ENCODE results near the gene RNU5B-1.
A peak's percentile ranks its signal among the peaks of the same experiment; 100 is the strongest.

The RNU5B-1 gene

DNA sequence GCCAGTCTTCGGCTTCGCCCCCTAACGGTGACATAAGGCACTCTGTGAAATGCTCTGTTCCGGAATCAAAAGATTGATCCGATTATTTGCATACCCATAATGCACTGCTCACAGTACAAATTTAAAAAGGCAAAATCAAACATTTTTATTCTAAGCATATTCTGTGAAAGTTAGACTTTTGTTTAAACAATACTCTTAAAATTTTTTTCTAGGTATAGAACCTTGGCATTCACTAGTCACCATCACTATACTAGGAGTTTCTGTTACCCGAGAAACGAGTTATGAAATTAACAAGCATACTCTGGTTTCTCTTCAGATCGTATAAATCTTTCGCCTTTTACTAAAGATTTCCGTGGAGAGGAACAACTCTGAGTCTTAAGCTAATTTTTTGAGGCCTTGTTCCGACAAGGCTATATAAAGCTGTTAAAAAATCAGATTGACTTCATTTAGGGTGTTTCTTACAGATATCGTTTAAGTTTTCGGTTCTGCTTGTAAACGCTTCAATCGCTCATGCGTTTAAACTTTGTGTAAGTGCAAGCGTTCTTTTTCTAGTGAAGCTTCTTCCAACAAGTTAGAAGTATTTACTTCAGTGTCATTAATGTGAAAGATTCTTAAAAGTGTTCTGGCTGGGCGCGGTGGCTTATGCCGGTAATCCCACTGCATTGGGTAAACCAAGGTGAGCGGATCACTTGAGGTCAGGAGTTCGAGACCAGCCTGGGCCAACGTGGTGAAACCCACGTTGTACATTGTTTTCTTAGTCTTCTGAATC, at the start of gene RNU5B-1:
Gene RNU5B-1, plus strand, starts transcription at position 297 of the 769 bp plus-strand sequence.
- peak; percentile 69 to 76 for DNase-seq

DNA sequence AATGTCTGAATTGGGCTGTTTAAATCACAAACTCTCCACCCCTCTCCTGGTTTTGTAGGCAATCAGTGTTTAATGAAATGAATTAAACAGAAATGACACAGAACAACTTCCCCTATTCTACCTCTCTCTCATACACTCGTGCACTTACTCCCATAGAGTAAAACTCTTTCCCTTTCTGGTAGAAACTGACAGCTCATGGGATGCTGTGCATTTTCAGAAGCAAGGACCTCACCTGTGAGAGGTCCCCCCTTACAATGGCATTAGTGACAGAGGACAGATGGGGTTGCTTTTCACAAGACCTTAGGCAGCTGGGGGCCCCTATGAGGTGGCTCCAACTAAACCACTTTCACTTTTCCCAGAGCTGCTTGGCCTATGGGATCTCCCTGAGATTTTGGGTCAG, 49.7 kb upstream of the RNU5B-1 start:
- DNase-seq: no peak

DNA sequence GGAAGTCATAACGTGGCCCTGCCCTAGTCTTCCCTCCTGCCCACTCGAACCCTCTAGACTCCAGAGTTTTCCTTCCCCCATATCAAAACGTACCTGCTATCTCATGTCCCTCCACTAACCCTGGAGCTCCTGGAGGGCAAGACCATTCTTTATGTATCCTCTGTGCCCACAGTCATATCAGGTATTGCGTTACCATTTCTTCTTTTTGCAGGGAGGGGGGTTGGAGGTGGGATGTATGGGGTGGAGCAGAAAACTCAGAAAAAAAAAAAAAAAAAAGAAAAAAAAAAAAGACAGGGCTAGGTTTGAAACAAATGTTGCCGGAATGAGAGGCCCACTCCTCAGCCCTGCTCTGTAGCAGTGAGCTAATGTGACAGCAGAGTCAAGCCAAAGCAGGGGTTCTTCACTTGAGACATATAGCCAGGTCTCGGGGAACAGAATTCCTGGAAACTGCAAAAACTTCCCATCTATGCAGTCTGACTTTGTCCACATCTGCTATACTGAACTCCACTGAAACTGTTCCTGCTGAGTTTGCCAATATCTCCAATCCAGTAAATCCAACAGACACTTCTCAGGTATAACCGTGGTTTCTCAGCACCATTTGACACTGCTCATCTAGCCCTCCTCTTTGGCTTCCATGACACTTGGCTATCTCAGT, 48.9 kb upstream of the RNU5B-1 start:
- no peak for DNase-seq

DNA sequence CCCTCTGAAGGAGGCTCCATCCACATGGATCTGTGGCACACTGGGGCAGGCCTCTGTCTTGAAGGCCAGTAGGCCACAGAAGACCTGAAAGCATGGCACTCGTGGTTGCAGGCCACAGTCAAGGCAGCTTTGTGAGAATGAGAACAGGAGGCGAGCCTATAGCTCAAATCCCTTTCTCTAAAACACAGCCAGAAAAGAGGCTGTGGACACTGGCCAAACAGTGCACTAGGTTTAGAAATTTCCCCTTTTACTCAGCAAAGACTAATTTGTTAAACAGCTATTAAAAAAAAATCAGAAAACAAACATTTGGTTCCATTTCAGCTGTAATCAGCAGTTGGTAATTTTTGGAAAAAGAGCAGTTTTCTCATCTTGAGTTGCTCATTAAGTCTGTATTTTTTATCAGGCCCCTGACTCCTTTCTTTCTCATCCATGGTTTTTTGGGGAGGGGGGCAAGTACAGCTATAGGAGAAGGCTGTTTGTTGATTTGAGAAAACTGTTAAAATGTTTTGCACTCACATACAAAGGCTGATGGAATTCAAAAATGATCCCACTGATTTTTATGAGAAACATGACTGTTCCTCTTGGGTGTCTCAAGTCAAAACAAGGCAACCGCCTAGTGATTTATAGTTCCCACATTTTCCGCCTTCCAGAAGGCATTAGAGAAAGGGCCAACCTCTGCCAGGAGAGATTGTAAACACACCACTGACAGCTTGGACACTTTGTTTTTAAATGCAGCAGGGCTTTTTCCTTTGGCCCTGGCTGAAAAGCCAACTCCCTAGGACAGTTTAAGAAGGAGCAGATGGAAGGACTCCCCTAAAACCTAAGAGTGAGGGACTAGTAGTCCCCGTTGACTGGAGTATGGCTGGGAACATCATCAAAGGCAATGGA, 45.9 kb upstream of the RNU5B-1 start:
- DNase-seq: no peak

DNA sequence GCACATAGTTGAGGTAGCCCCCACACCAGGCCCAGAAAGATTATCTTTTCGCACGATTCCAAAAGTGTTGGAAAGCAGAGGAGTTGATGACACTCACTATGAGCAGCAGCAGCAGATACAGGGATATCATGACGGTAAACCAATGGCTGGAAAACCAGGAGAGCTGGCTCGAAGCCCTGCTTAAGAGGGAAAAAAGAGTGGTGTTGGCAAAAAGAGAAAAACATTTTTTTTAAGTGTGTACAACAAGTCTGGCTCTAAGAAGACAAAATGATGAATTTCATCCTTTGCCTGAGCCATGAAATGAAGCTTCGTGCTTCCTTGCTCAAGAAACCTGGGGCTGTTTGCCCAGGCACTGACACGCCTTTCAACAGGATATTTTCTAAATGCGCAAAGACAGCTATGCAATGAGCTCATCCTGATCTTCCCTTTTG, 45.1 kb upstream of the RNU5B-1 start:
- DNase-seq: no peak

DNA sequence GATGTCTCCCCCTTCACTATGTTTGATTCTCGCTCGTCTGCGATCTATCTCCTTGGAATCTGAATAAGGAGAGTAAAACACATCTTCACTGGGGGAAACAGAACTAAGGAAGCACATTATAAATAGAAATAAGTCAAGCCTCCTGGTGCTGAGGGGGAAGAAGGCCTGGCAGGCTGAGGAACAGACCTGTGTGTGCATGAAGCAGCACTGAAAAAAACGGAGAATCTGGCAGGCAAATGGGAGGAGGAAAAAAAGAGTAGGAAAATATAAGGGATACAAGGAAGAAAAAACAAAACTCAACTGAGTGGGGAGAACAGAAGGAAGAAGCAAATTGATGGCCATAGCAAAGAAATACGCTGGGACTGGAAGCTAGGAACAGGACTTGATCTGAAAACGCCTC, 43.5 kb upstream of the RNU5B-1 start:
- DNase-seq: no peak

DNA sequence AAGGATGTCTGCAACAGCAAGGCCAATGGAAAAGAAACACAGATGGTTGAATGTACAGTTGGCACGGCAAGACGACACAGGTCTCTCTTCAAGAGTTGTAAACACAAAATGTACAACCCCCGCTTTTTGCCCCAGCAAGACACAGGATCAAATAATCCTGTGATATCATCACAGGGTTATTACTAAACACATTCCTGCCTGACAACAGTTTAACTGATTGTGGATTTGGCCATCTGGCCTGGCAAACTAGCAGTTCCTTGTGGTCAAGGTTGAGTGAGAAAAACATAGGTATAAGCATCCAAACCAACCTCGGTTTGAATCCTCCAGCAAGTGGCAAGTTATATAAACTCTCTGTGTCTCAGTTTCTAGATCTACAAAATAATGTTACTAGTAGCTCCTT, 41.2 kb upstream of the RNU5B-1 start:
- no peak for DNase-seq

DNA sequence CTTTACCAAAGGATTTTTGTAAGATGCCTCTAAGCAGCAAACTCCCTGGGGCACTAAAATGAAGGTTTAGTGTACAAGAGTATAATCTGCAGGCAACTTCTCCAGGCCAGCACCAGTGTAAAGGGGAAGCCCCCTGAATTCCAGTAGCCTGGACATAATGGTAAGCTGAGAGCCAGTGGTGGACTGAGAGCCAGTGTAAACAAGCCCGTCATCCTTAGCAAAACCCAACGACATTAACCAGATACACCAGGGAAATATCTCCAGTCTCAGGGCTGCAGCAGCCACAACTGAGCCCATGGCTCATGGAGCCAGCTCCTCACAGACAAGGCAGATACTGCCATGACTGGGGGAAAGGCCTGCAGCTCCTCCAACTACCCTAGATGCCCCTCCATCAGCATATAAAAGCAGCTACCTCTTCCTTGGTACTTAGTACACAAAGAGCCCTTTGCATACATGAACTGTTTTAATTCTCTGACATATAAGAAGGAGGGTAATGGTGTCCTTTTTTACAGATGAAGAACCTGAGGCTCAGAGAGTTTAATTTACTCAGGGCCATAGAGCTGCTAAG, 39.5 kb upstream of the RNU5B-1 start:
- DNase-seq: no peak

DNA sequence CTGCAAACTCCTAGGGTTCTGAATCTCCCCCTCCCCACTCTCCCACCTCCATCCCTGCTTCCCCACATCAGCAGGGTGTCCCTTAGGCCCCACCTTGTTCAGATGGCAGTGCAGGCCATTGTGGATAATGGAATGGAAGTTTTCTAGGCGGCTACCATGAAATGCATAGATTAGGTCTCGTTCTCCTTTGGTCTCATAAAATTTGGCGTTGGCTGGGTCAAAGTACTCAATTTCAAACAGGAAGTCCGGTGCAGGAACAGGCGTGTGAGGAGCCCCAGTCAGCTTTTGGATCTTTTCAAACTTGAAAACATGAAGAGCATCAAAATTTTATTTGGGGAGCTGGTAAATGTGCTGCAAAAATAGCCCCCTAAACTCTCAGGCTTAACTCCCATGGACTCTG, 38.0 kb upstream of the RNU5B-1 start:
- DNase-seq: no peak

DNA sequence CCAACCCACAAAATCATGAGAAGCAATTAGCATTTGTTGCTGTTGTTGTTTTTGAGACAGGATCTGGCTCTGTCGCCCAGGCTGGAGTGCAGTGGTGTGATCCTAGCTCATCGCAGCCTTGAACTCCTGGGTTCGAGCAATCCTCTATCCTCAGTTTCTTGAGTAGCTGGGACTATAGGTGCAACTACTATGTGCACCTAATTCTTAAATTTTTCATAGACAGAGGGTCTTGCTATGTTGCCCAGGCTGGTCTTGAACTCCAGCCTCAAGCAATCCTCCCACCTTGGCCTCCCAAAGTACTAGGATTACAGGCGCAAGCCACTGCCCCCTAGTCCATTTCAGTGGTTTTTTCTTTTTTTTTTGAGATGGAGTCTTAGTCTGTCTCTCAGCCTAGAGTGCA, 36.1 kb upstream of the RNU5B-1 start:
- no peak for DNase-seq

DNA sequence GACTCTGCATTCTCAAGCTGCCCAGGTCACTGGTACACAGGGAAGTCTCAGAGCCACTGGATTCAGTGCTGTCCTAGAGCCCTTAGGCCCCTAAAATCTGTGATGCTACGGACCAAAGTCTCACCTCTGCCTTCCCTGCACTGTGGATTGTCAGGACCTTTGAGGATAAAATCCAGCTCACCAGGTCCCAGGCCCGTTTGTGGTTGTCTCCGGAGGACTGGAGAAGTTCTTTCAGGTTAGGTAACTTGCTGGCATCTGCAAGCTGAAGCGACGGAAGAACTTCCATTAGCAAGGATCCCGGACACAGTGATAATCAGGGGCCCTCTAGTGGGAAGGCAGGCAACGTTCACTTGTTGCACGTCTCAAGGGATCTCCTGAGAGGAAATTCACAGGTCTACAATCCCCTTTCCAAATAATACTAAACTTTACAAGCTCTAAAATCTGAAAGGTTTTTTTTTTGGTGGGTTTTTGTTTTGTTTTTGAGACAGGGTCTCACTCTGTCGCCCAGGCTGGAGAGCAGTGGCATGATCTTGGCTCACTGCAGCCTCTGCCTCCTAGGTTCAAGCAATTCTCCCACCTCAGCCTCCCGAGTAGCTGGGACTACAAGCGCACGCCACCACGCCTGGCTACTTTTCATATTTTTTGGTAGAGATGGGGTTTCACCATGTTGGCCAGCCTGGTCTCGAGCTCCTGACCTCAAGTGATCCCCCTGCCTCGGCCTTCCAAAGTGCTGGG, 33.5 kb upstream of the RNU5B-1 start:
- DNase-seq: peak in 1 of 2 experiments; percentile 19

DNA sequence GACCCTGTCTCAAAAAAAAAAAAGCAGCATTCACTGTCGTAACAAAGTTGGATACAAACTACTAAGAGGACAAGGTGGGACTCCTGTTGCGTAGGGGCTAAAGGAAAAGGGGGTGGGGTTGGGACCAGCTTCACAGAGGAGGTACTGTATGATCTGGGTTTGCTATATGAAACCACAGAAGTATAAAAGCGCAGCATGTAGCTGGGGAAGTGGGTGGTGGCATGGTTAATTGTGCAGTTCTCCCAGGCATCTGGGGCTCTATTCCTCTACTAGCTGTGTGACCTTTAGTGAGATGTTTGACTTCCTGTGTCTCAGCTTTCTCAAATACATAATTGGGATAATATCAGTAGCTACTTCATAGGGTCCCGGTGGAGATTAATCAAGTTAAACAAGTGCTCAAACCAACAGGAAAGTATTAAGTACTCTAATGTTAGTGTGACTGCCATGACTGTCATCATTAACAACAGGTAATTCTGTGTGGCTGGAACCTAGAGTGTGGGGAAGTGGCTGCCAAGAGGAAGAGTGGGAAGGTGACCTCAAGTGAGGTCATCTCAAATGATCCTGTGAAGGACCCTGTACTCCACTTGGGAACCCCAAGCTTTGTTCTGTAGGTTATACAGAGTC, 29.3 kb upstream of the RNU5B-1 start:
- DNase-seq: peak in 1 of 2 experiments; percentile 12

DNA sequence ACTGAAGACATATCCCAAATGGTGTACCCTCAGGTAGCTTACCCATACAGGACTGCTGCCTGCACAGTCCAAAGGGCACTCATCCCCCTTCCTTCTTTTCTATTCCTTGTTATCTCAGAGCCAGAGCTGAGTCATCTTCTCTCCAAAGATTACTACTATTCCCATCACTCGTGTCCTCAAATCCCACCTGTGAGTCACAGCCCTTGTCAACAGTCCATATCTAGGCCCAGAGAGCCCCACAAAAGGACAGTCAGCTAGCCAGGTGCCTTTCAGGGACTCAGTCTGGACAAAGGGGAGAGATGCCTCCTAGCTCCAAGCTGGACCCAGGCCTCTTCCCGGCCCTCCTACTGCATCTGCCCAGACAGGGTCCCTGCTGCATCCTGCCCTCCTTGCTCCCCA, 28.8 kb upstream of the RNU5B-1 start:
- no peak for DNase-seq

DNA sequence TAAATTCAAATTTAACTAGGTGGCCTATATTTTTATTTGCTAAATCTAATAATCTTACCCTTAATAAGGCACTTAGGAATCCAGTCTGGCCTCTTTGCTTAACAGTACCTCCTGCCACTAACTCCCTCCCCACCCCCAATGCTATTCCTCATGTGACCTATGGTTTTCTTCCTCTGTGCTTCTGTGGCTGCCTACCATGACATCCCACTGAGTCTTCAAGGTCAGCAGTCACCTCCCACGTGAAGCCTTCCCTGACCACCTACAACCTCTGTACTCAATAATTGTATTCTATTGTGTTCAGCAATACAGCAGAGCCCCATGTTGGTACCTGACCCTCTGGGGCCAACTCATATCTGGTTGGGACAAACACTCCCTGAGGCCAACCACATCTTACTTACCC, 27.5 kb upstream of the RNU5B-1 start:
- no peak for DNase-seq

DNA sequence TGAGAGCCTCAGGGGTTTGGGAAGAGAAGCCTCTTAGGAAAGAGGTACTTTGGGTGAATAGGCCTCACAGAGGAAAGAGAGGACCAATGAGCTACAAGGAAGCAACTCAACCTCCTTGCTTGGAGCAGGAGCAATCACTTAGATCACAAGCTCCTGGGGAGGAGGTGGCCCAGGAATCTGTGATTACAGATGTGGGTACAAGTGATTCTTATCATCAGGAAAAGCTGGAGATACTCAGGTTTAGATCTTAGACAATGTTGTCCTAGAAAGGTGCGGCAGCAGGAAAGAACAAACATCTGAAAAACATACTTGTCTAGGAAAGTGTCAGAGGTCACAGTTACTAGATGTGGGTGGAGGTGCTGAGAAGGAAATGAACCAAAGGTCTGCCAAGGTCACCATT, 26.0 kb upstream of the RNU5B-1 start:
- no peak for DNase-seq

DNA sequence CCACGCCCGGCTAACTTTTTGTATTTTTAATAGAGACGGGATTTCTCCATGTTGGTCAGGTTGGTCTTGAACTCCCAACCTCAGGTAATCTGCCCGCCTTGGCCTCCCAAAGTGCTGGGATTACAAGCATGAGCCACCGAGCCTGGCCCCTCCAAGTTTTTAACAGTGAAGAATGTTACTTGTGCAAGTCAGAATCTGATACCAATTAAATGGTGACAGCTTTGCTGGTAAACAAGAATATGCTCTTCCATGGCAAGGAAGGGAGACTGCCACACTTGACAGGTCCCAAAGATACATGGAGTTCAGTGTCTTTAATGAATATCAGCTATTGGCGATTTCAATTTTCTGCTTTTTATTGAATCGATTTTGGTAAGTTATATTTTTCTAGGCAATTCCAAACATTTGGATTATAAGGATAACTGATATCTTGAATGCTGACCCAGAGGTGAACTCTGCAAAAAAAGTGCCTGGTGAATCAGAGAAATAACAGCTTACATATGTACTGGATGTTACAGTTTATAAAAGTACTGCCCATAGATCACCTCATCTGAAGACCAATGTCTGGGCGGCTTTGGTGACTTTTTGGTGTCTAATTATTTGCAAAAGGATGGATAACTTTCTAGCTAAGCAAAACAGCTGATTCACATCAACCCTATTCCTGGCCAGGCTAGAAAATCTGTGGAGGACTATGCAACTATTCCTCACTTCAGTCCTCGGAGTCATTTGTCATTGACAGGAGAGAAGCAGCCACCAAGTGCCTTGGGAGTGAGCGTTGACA, 19.0 kb upstream of the RNU5B-1 start:
- no peak for DNase-seq

DNA sequence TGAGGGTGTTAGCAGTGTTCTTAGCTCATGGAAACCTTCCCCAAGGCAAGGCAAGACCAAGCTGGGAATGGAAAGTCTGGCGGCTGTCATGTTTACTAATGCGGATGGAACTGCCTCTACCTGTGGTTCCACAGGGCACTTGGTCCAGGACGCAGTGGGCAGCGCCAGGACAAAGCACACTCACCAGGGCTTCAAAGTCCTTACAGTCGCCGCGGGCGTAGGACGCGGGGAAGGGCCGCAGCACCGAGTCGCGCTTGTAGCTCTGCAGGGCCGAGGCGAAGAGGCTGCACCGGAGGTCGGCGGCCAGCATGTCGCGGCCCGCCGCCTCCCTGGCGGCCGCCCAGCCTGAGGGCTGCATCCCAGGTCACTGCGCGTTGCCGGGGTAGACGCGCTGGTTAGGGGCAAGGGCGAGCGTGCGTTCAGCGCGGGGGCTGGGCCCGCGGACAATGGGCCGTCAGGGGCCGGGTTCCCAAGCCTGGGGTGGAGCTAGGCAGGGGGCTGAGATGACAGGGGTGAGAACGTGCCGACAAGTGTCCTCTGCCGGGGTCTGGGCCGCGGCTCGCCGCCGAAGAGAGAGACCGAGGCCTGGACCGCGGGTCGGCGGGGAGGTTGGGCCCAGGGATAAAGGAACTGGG, 18.3 kb upstream of the RNU5B-1 start:
- DNase-seq: no peak

DNA sequence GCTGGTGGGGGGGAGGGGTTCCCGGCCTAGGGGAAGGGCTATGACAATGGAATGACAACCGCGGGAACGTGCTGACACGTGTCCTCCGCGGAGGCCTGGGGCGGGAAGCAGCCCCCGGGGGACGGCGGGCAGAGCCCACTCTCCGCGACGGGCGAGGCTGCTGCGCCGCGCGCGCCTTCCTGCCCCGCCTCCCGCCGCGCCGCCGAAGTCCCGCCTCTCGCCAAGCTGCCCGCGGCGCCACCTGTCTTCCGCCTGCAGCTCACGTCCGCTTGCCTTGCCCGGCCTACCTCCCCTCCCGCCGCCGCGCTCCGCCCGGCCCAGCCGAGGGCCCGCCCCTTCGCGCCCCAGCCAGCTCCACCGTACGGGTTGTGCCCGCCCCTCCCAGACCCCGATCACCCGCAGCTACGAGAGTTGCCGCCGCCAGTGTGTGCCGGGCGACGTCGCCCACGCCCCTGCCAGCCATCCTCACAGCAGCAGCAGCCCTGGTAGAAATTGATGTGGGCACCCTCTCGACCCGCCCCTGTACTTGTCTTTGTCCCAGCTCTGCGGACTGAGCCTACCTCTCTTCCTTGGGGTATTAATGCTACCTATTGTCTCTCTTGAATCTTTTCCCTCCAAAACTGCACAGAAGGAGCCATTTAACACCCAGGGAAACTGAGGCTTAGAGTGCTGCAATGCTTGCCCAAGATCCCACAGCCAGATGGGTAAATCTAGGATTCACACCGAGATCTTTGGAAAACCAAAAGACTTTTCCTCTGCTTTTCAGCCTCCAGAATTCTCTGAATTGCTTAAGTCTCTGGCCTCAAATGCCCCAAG, 17.6 kb upstream of the RNU5B-1 start, which contains the start of gene PARP16:
Gene PARP16, minus strand, starts transcription at position 180 of the 816 bp plus-strand sequence. CDS start 457 bp downstream, outside the sequence.
- DNase-seq: peak; percentile 90 to 93

DNA sequence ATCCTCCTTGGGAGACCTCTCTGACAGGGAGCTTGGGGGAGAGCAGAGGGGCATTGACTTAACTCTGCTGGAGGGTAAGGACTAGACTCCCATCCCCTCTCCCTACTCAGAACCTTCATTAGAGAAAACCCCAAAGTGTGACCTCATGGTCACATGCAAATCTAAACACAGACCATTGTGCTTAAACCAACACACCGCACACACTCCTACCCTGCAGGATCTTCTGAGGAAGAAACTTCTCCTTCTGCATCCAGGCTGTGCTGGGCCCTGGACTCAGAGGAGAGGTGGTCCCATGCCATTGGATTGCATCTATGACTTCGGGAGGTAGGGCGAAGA, 17.0 kb upstream of the RNU5B-1 start:
- DNase-seq: no peak

All from stimulated activated CD4-positive, alpha-beta T cell treated with anti-CD3 and anti-CD28 coated beads, Interleukin-4, amount 100 ng/mL, for 4 hours (primary cell).